Gastroesophageal sphincter (tissue), 4 donors: Measurements from ENCODE around the gene ABCC1. TPM values are rescaled to one million over a fixed set of nuclear protein-coding genes. Genes with fewer than 3 reads are reported as not detected.

Experiments used
- ATAC-seq: fragments of 150-250 bp; one replicate; pipeline ENCODE4 v1.9.1; 2016; ENCODE audit warnings: mild to moderate bottlenecking, moderate library complexity
- H3K27ac ChIP-seq, 4 donors: fragments of 200-600 bp; sonication (generic) in 3 of 4; 1 replicate in 3 of 4; 2 replicates in 1 of 4; pipeline ENCODE4 v1.5.1; 2016 to 2019
- H3K27me3 ChIP-seq: fragments of 200-600 bp; sonication (generic); one replicate; pipeline ENCODE4 v1.5.1; 2019
- H3K36me3 ChIP-seq, 2 donors: fragments of 200-600 bp; sonication (generic); one replicate each; pipeline ENCODE4 v1.5.1; 2019; ENCODE audit warnings: control low read depth in 1 of 2
- H3K4me1 ChIP-seq, 3 donors: fragments of 200-600 bp; sonication (generic); 1 replicate in 2 of 3; 2 replicates in 1 of 3; pipeline ENCODE4 v1.5.1; 2016 to 2019; ENCODE audit warnings: control low read depth in 2 of 3
- H3K4me3 ChIP-seq, 2 donors: fragments of 200-600 bp; sonication (generic); one replicate each; pipeline ENCODE4 v1.5.1; 2019; ENCODE audit warnings: mild to moderate bottlenecking in 1 of 2, moderate library complexity in 1 of 2
- H3K9me3 ChIP-seq, 3 donors: fragments of 200-600 bp; sonication (generic); one replicate each; pipeline ENCODE4 v1.5.1; 2017 to 2019; ENCODE audit warnings: control low read depth in 2 of 3
- CTCF ChIP-seq, 4 experiments: fragments of 200-600 bp in 2 of 4; fragments of 450-650 bp in 2 of 4; sonication (generic) in 1 of 4; IDR thresholded peaks; one replicate each; pipeline ENCODE4 v1.5.1; 2017 to 2019; ENCODE audit warnings: antibody characterized with exemption in 4 of 4, mild to moderate bottlenecking in 2 of 4, moderate library complexity in 2 of 4
- EP300 ChIP-seq: sonication (generic); formaldehyde crosslinking; IDR thresholded peaks from one replicate; pipeline ENCODE4 v1.6.1; 2017; ENCODE audit warnings: antibody characterized with exemption, mild to moderate bottlenecking
- POLR2A ChIP-seq, 2 donors: fragments of 450-650 bp; IDR thresholded peaks; one replicate each; pipeline ENCODE4 v1.6.1; 2017; ENCODE audit warnings: antibody characterized with exemption in 2 of 2, mild to moderate bottlenecking in 2 of 2, moderate library complexity in 1 of 2
- POLR2AphosphoS5 ChIP-seq: sonication (generic); formaldehyde crosslinking; IDR thresholded peaks from one replicate; pipeline ENCODE4 v1.6.1; 2017; ENCODE audit warnings: antibody characterized with exemption
- WGBS, 2 donors: methylation state at CpG; one replicate each; pipeline ENCODE4 v1.1.5; 2018; ENCODE audit warnings: low coverage in 1 of 2; 5-methylcytosine and 5-hydroxymethylcytosine counted together
- total RNA-seq, 4 donors: library from RNA; depleted of rRNA; stranded (reverse); fragments of >200 nt; gene quantifications; one replicate each; pipeline ENCODE4 v1.1.0, GENCODE V29; 2016

ABCC1 gene
- total RNA-seq, 4 donors from 2014 or later, result 50.8 to 122 (median 63.1) TPM

GRCh38 chr16:16131204-16131603 lies 181.8 kb downstream of the ABCC1 start:
- H3K27me3 ChIP-seq, result no peaks in the 10 kb centered on the region
- no peak overlapping the region for H3K4me3 ChIP-seq
- H3K36me3 ChIP-seq, result peaks cover 0 to 86% of the 10 kb centered on the region in 2 donors
- TF ChIP-seq POLR2A (IDR thresholded peaks at IDR 0.05), result no peak
- TF ChIP-seq EP300, result no peak
- no peak for TF ChIP-seq POLR2AphosphoS5
- no peak for TF ChIP-seq CTCF (IDR thresholded peaks at IDR 0.05)
- WGBS, 2 donors, result 84% methylated on average over 3 of the region's 3 CpGs; no CpG with 5 or more reads in 1 of the 2 donors
- no peaks in the 10 kb centered on the region for H3K9me3 ChIP-seq
- H3K4me1 ChIP-seq, result peaks cover 0 to 19% (median 0%) of the 10 kb centered on the region in 3 donors
- ATAC-seq, result no peak
- peak overlapping the region in 3 of 4 donors; percentile 19 to 37 (median 32) for H3K27ac ChIP-seq

- Histone ChIP-seq H3K27me3 (no peaks in the 10 kb centered on the region), H3K27ac (peak overlapping the region in 3 of 4 donors; percentile 19 to 37 (median 32)), H3K4me1 (peaks cover 0 to 14% (median 0%) of the 10 kb centered on the region in 3 donors), H3K9me3 (no peaks in the 10 kb centered on the region), H3K36me3 (peaks cover 0 to 86% of the 10 kb centered on the region in 2 donors), H3K4me3 (no peak overlapping the region)
- TF ChIP-seq POLR2AphosphoS5 (no peak), CTCF (IDR thresholded peaks at IDR 0.05) (no peak), EP300 (no peak), POLR2A (IDR thresholded peaks at IDR 0.05) (no peak)
- ATAC-seq, result no peak
- no CpG with 5 or more reads among the region's 15 CpGs for WGBS, 2 donors
Observed at GRCh38 chr16:16131659-16132058, 182.2 kb downstream of the ABCC1 start.

GRCh38 chr16:16133943-16134604 lies 184.7 kb downstream of the ABCC1 start:
- no peaks in the 10 kb centered on the region for H3K9me3 ChIP-seq
- no peaks in the 10 kb centered on the region for H3K27me3 ChIP-seq
- peak overlapping the region in 3 of 4 donors; percentile 29 to 66 (median 32) for H3K27ac ChIP-seq
- H3K4me3 ChIP-seq, result no peak overlapping the region
- H3K36me3 ChIP-seq, result peaks cover 0 to 100% of the 10 kb centered on the region in 2 donors
- no peaks in the 10 kb centered on the region for H3K4me1 ChIP-seq
- WGBS, 2 donors, result 86 to 91% methylated on average over 1 to 6 of the region's 21 CpGs
- TF ChIP-seq CTCF (IDR thresholded peaks at IDR 0.05) (no peak), POLR2A (IDR thresholded peaks at IDR 0.05) (no peak), EP300 (no peak), POLR2AphosphoS5 (no peak)
- no peak for ATAC-seq

- H3K9me3 ChIP-seq, result no peaks in the 10 kb centered on the region
- no peaks in the 10 kb centered on the region for H3K27me3 ChIP-seq
- H3K27ac ChIP-seq, result no peak overlapping the region
- H3K4me3 ChIP-seq, result no peak overlapping the region
- H3K36me3 ChIP-seq, result peaks cover 0 to 100% of the 10 kb centered on the region in 2 donors
- no peaks in the 10 kb centered on the region for H3K4me1 ChIP-seq
- no peak for ATAC-seq
- no CpG with 5 or more reads among the region's 6 CpGs for WGBS, 2 donors
- no peak for TF ChIP-seq CTCF (IDR thresholded peaks at IDR 0.05)
- no peak for TF ChIP-seq POLR2AphosphoS5
- TF ChIP-seq POLR2A (IDR thresholded peaks at IDR 0.05), result no peak
- TF ChIP-seq EP300, result no peak
Observed at GRCh38 chr16:16136588-16136987, 187.2 kb downstream of the ABCC1 start.

GRCh38 chr16:16137110-16137509 lies 187.7 kb downstream of the ABCC1 start:
- H3K36me3 ChIP-seq, result peaks cover 0 to 100% of the 10 kb centered on the region in 2 donors
- ATAC-seq, result no peak
- no peak for TF ChIP-seq POLR2A (IDR thresholded peaks at IDR 0.05)
- TF ChIP-seq EP300, result no peak
- no peak for TF ChIP-seq CTCF (IDR thresholded peaks at IDR 0.05)
- no peak for TF ChIP-seq POLR2AphosphoS5
- whole genome bisulfite sequencing, 2 donors, result 40 to 100% methylated on average over 1 to 5 of the region's 8 CpGs
- no peaks in the 10 kb centered on the region for H3K4me1 ChIP-seq
- no peak overlapping the region for H3K4me3 ChIP-seq
- H3K27ac ChIP-seq, result no peak overlapping the region
- no peaks in the 10 kb centered on the region for H3K27me3 ChIP-seq
- H3K9me3 ChIP-seq, result no peaks in the 10 kb centered on the region
